Naive thymus-derived CD8-positive, alpha-beta T cell (primary cell): ENCODE measurements around the gene NAP1L5. TPM values are rescaled to one million over a fixed set of nuclear protein-coding genes. Genes with fewer than 3 reads are reported as not detected.

Experiments used
- ATAC-seq, 2 donors: fragments of 150-1000 bp; cut with Tn5 transposase in 1 of 2; sonication (Bioruptor Pico), chemical (Tn5 transposase) in 1 of 2; 1 replicate in 1 of 2; 2 replicates in 1 of 2; pipeline ENCODE4 v1.10.0; 2021; ENCODE audit warnings: mild to moderate bottlenecking in 2 of 2, moderate library complexity in 2 of 2
- POLR2A ChIA-PET: fragments of 350-600 bp; sonication (Branson Sonifier 250); formaldehyde crosslinking; loops from one replicate; lab custom pipeline; 2021; ENCODE audit warnings: antibody characterized with exemption; lab: Charles Lee
- DNase-seq, 10 donors: peaks; one replicate each; pipeline versions ENCODE4 v3.0.0 to v3.0.0-alpha.2; 2020 to 2022
- H3K27ac Mint-ChIP-seq, 10 donors: one replicate each; pipeline ENCODE4 v1.8.0; 2020 to 2022; ENCODE audit warnings: mild to moderate bottlenecking in 10 of 10, mixed read lengths in 10 of 10, moderate library complexity in 4 of 10, inconsistent platforms in 1 of 10
- H3K27me3 Mint-ChIP-seq, 5 donors: one replicate each; pipeline ENCODE4 v1.8.0; 2021 to 2022; ENCODE audit warnings: mixed read lengths in 5 of 5
- H3K36me3 Mint-ChIP-seq, 3 donors: one replicate each; pipeline ENCODE4 v1.8.0; 2020 to 2022; ENCODE audit warnings: mixed read lengths in 3 of 3, mild to moderate bottlenecking in 2 of 3, inconsistent platforms in 1 of 3
- H3K4me1 Mint-ChIP-seq, 4 donors: one replicate each; pipeline ENCODE4 v1.8.0; 2021 to 2022; ENCODE audit warnings: mixed read lengths in 4 of 4
- H3K4me3 Mint-ChIP-seq, 10 donors: one replicate each; pipeline ENCODE4 v1.8.0; 2020 to 2022; ENCODE audit warnings: mild to moderate bottlenecking in 10 of 10, mixed read lengths in 10 of 10, moderate library complexity in 6 of 10, inconsistent platforms in 1 of 10
- H3K9me3 Mint-ChIP-seq, 9 donors: one replicate each; pipeline ENCODE4 v1.8.0; 2020 to 2022; ENCODE audit warnings: mixed read lengths in 9 of 9, mild to moderate bottlenecking in 3 of 9, inconsistent platforms in 1 of 9, moderate library complexity in 1 of 9
- polyA plus RNA-seq, 3 donors: library from polyadenylated mRNA; unstranded; fragments of 300-500 nt; fragmentation: Illumina TruSeq; gene quantifications; one replicate each; pipeline ENCODE4 v1.2.3, GENCODE V29; 2021
- total RNA-seq, 8 experiments: library from RNA in 2 of 8; stranded (reverse) in 2 of 8; gene quantifications; one replicate each; pipeline ENCODE4 v1.2.3 and lab custom pipeline; 2021 to 2026

The NAP1L5 gene
- total and polyA plus RNA-seq, 5 experiments from 2014 or later = 1.4 to 4.3 (median 2.2) TPM

- no peak overlapping the region for H3K4me3 Mint-ChIP-seq
- DNase-seq = no peak
- no peaks in the 10 kb centered on the region for H3K9me3 Mint-ChIP-seq
- no peak for ATAC-seq
- peaks cover 0 to 10% (median 4%) of the 10 kb centered on the region in 3 donors for H3K36me3 Mint-ChIP-seq
- peaks cover 9 to 23% (median 20%) of the 10 kb centered on the region in 4 donors for H3K4me1 Mint-ChIP-seq
- no peaks in the 10 kb centered on the region for H3K27me3 Mint-ChIP-seq
- peak overlapping the region in 4 of 10 donors; percentile 8 to 71 (median 22) for H3K27ac Mint-ChIP-seq
- POLR2A ChIA-PET = no interaction called here
Observed at GRCh38 chr4:88734403-88734949, 36.8 kb upstream of the NAP1L5 start.

GRCh38 chr4:88732714-88733368, 35.2 kb upstream of the NAP1L5 start:
- no peak for DNase-seq
- H3K4me1 Mint-ChIP-seq = peaks cover 4 to 12% (median 9%) of the 10 kb centered on the region in 4 donors
- H3K9me3 Mint-ChIP-seq = no peaks in the 10 kb centered on the region
- no peaks in the 10 kb centered on the region for H3K27me3 Mint-ChIP-seq
- peak overlapping the region in 1 of 10 donors; percentile 16 for H3K27ac Mint-ChIP-seq
- H3K4me3 Mint-ChIP-seq = no peak overlapping the region
- ATAC-seq = no peak
- POLR2A ChIA-PET = no interaction called here
- H3K36me3 Mint-ChIP-seq = peaks cover 0 to 24% (median 6%) of the 10 kb centered on the region in 3 donors

GRCh38 chr4:88731381-88731780, 33.8 kb upstream of the NAP1L5 start:
- peak overlapping the region in 2 of 10 donors; percentile 19 to 25 for H3K27ac Mint-ChIP-seq
- ATAC-seq (no peak), DNase-seq (no peak)
- no peaks in the 10 kb centered on the region for H3K27me3 Mint-ChIP-seq
- POLR2A ChIA-PET = no interaction called here
- no peak overlapping the region for H3K4me3 Mint-ChIP-seq
- H3K4me1 Mint-ChIP-seq = peaks cover 0 to 2% (median 0%) of the 10 kb centered on the region in 4 donors
- no peaks in the 10 kb centered on the region for H3K9me3 Mint-ChIP-seq
- H3K36me3 Mint-ChIP-seq = peaks cover 5 to 38% (median 10%) of the 10 kb centered on the region in 3 donors

GRCh38 chr4:88730811-88731210, 33.2 kb upstream of the NAP1L5 start:
- POLR2A ChIA-PET = no interaction called here
- no peak for ATAC-seq
- DNase-seq = no peak
- Mint-ChIP-seq H3K27ac (peak overlapping the region in 6 of 10 donors; percentile 3 to 66 (median 34)), H3K36me3 (peaks cover 5 to 43% (median 11%) of the 10 kb centered on the region in 3 donors), H3K4me3 (no peak overlapping the region), H3K27me3 (no peaks in the 10 kb centered on the region), H3K9me3 (no peaks in the 10 kb centered on the region), H3K4me1 (peaks cover 0 to 2% (median 0%) of the 10 kb centered on the region in 4 donors)

GRCh38 chr4:88729146-88729760, 31.6 kb upstream of the NAP1L5 start:
- POLR2A ChIA-PET = no interaction called here
- H3K27ac Mint-ChIP-seq = peak overlapping the region in 1 of 10 donors; percentile 59
- no peak for DNase-seq
- no peaks in the 10 kb centered on the region for H3K9me3 Mint-ChIP-seq
- no peaks in the 10 kb centered on the region for H3K27me3 Mint-ChIP-seq
- H3K4me3 Mint-ChIP-seq = no peak overlapping the region
- H3K36me3 Mint-ChIP-seq = peaks cover 5 to 53% (median 14%) of the 10 kb centered on the region in 3 donors
- ATAC-seq = no peak
- H3K4me1 Mint-ChIP-seq = peaks cover 0 to 2% (median 0%) of the 10 kb centered on the region in 4 donors

GRCh38 chr4:88728146-88728545, 30.5 kb upstream of the NAP1L5 start:
- no peaks in the 10 kb centered on the region for H3K27me3 Mint-ChIP-seq

GRCh38 chr4:88725986-88726385, 28.4 kb upstream of the NAP1L5 start:
- ATAC-seq (no peak), DNase-seq (no peak)
- Mint-ChIP-seq H3K27ac (no peak overlapping the region), H3K27me3 (no peaks in the 10 kb centered on the region), H3K4me1 (peaks cover 0 to 2% (median 0%) of the 10 kb centered on the region in 4 donors), H3K4me3 (no peak overlapping the region), H3K9me3 (no peaks in the 10 kb centered on the region), H3K36me3 (peaks cover 5 to 81% (median 20%) of the 10 kb centered on the region in 3 donors)
- POLR2A ChIA-PET = no interaction called here

More at GRCh38 chr4:88728146-88728545, 30.5 kb upstream of the NAP1L5 start:
- Mint-ChIP-seq H3K4me3 (no peak overlapping the region), H3K27ac (peak overlapping the region in 2 of 10 donors; percentile 1 to 18), H3K9me3 (no peaks in the 10 kb centered on the region), H3K36me3 (peaks cover 5 to 62% (median 14%) of the 10 kb centered on the region in 3 donors), H3K4me1 (peaks cover 0 to 2% (median 0%) of the 10 kb centered on the region in 4 donors)
- ATAC-seq (no peak), DNase-seq (no peak)
- POLR2A ChIA-PET = no interaction called here

GRCh38 chr4:88725143-88725542, 27.5 kb upstream of the NAP1L5 start:
- H3K9me3 Mint-ChIP-seq = no peaks in the 10 kb centered on the region
- H3K36me3 Mint-ChIP-seq = peaks cover 5 to 83% (median 17%) of the 10 kb centered on the region in 3 donors
- H3K27ac Mint-ChIP-seq = peak overlapping the region in 1 of 10 donors; percentile 75
- POLR2A ChIA-PET = no interaction called here
- no peak for DNase-seq
- no peaks in the 10 kb centered on the region for H3K4me1 Mint-ChIP-seq
- no peak overlapping the region for H3K4me3 Mint-ChIP-seq
- no peak for ATAC-seq
- H3K27me3 Mint-ChIP-seq = no peaks in the 10 kb centered on the region

- POLR2A ChIA-PET = no interaction called here
- Mint-ChIP-seq H3K36me3 (peaks cover 5 to 86% (median 20%) of the 10 kb centered on the region in 3 donors), H3K4me3 (no peak overlapping the region), H3K27ac (no peak overlapping the region), H3K4me1 (no peaks in the 10 kb centered on the region), H3K9me3 (no peaks in the 10 kb centered on the region), H3K27me3 (no peaks in the 10 kb centered on the region)
- ATAC-seq (no peak), DNase-seq (no peak)
Observed at GRCh38 chr4:88724406-88724805, 26.8 kb upstream of the NAP1L5 start.

- DNase-seq (no peak), ATAC-seq (no peak)
- Mint-ChIP-seq H3K27me3 (no peaks in the 10 kb centered on the region), H3K4me3 (no peak overlapping the region), H3K4me1 (peaks cover 0 to 1% (median 0%) of the 10 kb centered on the region in 4 donors), H3K27ac (peak overlapping the region in 2 of 10 donors; percentile 20 to 43), H3K9me3 (peaks cover 0 to 8% (median 0%) of the 10 kb centered on the region in 9 donors), H3K36me3 (peaks cover 9 to 88% (median 30%) of the 10 kb centered on the region in 3 donors)
- POLR2A ChIA-PET = no interaction called here
Observed at GRCh38 chr4:88722828-88723227, 25.2 kb upstream of the NAP1L5 start.

- Mint-ChIP-seq H3K4me1 (peaks cover 0 to 1% (median 0%) of the 10 kb centered on the region in 4 donors), H3K9me3 (peaks cover 2 to 13% (median 4%) of the 10 kb centered on the region in 9 donors), H3K27me3 (no peaks in the 10 kb centered on the region), H3K27ac (no peak overlapping the region), H3K4me3 (no peak overlapping the region), H3K36me3 (peaks cover 14 to 88% (median 35%) of the 10 kb centered on the region in 3 donors)
- ATAC-seq (no peak), DNase-seq (no peak)
- POLR2A ChIA-PET = no interaction called here
Observed at GRCh38 chr4:88722276-88722780, 24.7 kb upstream of the NAP1L5 start.

GRCh38 chr4:88720451-88721428, 23.1 kb upstream of the NAP1L5 start:
- Mint-ChIP-seq H3K4me1 (peaks cover 0 to 1% (median under 1%) of the 10 kb centered on the region in 4 donors), H3K4me3 (no peak overlapping the region), H3K27ac (peak overlapping the region in 2 of 10 donors; percentile 52 to 60), H3K27me3 (no peaks in the 10 kb centered on the region), H3K36me3 (peaks cover 24 to 90% (median 46%) of the 10 kb centered on the region in 3 donors), H3K9me3 (peaks cover 9 to 29% (median 19%) of the 10 kb centered on the region in 9 donors)
- POLR2A ChIA-PET = no interaction called here
- no peak for ATAC-seq
- no peak for DNase-seq
